Astrocyte (in vitro differentiated cells and primary cell): ENCODE data around the gene C6orf136. TPM values are rescaled to one million over a fixed set of nuclear protein-coding genes. Genes with fewer than 3 reads are reported as not detected.
A peak's percentile ranks its signal among the peaks of the same experiment; 100 is the strongest.

ENCODE experiments used
- DNase-seq: peaks from one replicate; pipeline ENCODE4 v3.0.0-alpha.2; 2010; ENCODE audit warnings: low read depth
- FAIRE-seq: peaks from 2 replicates; lab custom pipeline; 2011; peaks lifted over from hg19 to GRCh38; lab: Jason Lieb, UNC
- H2AFZ ChIP-seq: 2 replicates; pipeline ENCODE4 v1.6.0; 2012; ENCODE audit warnings: low read depth, low read length, inconsistent platforms
- H3K27ac ChIP-seq: 2 replicates; pipeline ENCODE4 v1.5.1; 2011; ENCODE audit warnings: low read depth, low read length, inconsistent platforms
- H3K27me3 ChIP-seq: 2 replicates; pipeline ENCODE4 v1.6.0; 2011; ENCODE audit warnings: low read length, inconsistent platforms; ENCODE audit not compliant: insufficient read depth
- H3K36me3 ChIP-seq: 2 replicates; pipeline ENCODE4 v1.5.1; 2011; ENCODE audit warnings: low read length, inconsistent platforms; ENCODE audit not compliant: insufficient read depth
- H3K4me1 ChIP-seq: 2 replicates; pipeline ENCODE4 v1.5.1; 2011; ENCODE audit warnings: low read length, inconsistent platforms; ENCODE audit not compliant: insufficient read depth
- H3K4me2 ChIP-seq: 2 replicates; pipeline ENCODE4 v1.6.0; 2012; ENCODE audit warnings: low read length, inconsistent platforms
- H3K4me3 ChIP-seq: 2 replicates; pipeline ENCODE4 v1.5.1; 2011; ENCODE audit warnings: low read depth, mild to moderate bottlenecking, low read length, inconsistent platforms; ENCODE audit not compliant: insufficient read depth
- H3K79me2 ChIP-seq: 2 replicates; pipeline ENCODE4 v1.6.0; 2012; ENCODE audit warnings: mild to moderate bottlenecking, low read length, inconsistent platforms; ENCODE audit not compliant: insufficient read depth
- H3K9ac ChIP-seq: 2 replicates; pipeline ENCODE4 v1.6.0; 2012; ENCODE audit warnings: mild to moderate bottlenecking, low read length, inconsistent platforms
- H3K9me3 ChIP-seq: 2 replicates; pipeline ENCODE4 v1.5.1; 2012; ENCODE audit warnings: low read depth, mild to moderate bottlenecking, low read length, inconsistent platforms; ENCODE audit not compliant: insufficient read depth
- H4K20me1 ChIP-seq: 2 replicates; pipeline ENCODE4 v1.6.0; 2012; ENCODE audit warnings: low read length, inconsistent platforms; ENCODE audit not compliant: insufficient read depth
- H3K27ac Mint-ChIP-seq: one replicate; pipeline ENCODE4 v1.8.0; 2021; ENCODE audit warnings: mild to moderate bottlenecking, mixed read lengths; ENCODE audit not compliant: unreplicated experiment
- H3K27me3 Mint-ChIP-seq: one replicate; pipeline ENCODE4 v1.8.0; 2021; ENCODE audit warnings: low read depth, mixed read lengths; ENCODE audit not compliant: unreplicated experiment
- H3K36me3 Mint-ChIP-seq: one replicate; pipeline ENCODE4 v1.8.0; 2021; ENCODE audit warnings: low read depth, mixed read lengths; ENCODE audit not compliant: unreplicated experiment
- H3K4me1 Mint-ChIP-seq: one replicate; pipeline ENCODE4 v1.8.0; 2021; ENCODE audit warnings: low read depth, mixed read lengths; ENCODE audit not compliant: unreplicated experiment
- H3K4me3 Mint-ChIP-seq: one replicate; pipeline ENCODE4 v1.8.0; 2021; ENCODE audit warnings: mild to moderate bottlenecking, moderate library complexity, mixed read lengths; ENCODE audit not compliant: unreplicated experiment
- H3K9me3 Mint-ChIP-seq: one replicate; pipeline ENCODE4 v1.8.0; 2021; ENCODE audit warnings: mild to moderate bottlenecking, mixed read lengths; ENCODE audit not compliant: unreplicated experiment
- CTCF ChIP-seq: IDR thresholded peaks from 2 replicates; pipeline ENCODE4 v1.5.1; 2011; ENCODE audit warnings: low read depth, mild to moderate bottlenecking, inconsistent platforms, low read length, moderate library complexity; ENCODE audit not compliant: insufficient read depth
- EZH2 ChIP-seq: IDR thresholded peaks from 2 replicates; pipeline ENCODE4 v1.6.1; 2012; ENCODE audit warnings: mild to moderate bottlenecking, low read length, inconsistent platforms; ENCODE audit not compliant: insufficient read depth
- total RNA-seq: library from RNA; stranded (reverse); gene quantifications from 2 replicates; pipeline ENCODE4 v1.2.1, GENCODE V29; 2021

Gene C6orf136
- total RNA-seq, 1 donor from 2014 or later: 12.7 TPM

GRCh38 chr6:30615958-30616810, 30.7 kb upstream of the C6orf136 start:
- no peaks in the 10 kb centered on the region for H3K27me3 Mint-ChIP-seq
- peak overlapping the region; percentile 99 for H3K4me3 Mint-ChIP-seq
- Histone ChIP-seq H4K20me1 (peaks cover 47% of the 10 kb centered on the region), H3K27ac (peak overlapping the region; percentile 100), H2AFZ (no peak overlapping the region), H3K4me1 (peaks cover 35% of the 10 kb centered on the region), H3K36me3 (peaks cover 18% of the 10 kb centered on the region), H3K4me3 (peak overlapping the region; percentile 100), H3K27me3 (no peaks in the 10 kb centered on the region), H3K9ac (peak overlapping the region; percentile 100), H3K4me2 (peak overlapping the region; percentile 99), H3K79me2 (peaks cover 55% of the 10 kb centered on the region), H3K9me3 (no peaks in the 10 kb centered on the region)
- H3K36me3 Mint-ChIP-seq: peaks cover 20% of the 10 kb centered on the region
- H3K9me3 Mint-ChIP-seq: peaks cover 3% of the 10 kb centered on the region
- FAIRE-seq (no peak), DNase-seq (no peak)
- H3K27ac Mint-ChIP-seq: peak overlapping the region; percentile 100
- TF ChIP-seq CTCF: no peak
- H3K4me1 Mint-ChIP-seq: peaks cover 39% of the 10 kb centered on the region

- peaks cover 48% of the 10 kb centered on the region for H3K79me2 ChIP-seq
- peaks cover 30% of the 10 kb centered on the region for H3K4me1 ChIP-seq
- H3K9ac ChIP-seq: peak within 1 kb of the TSS; percentile 100
- no peaks in the 10 kb centered on the region for H3K27me3 ChIP-seq
- Mint-ChIP-seq H3K36me3 (peaks cover 20% of the 10 kb centered on the region), H3K4me3 (peak within 1 kb of the TSS; percentile 99), H3K27me3 (no peaks in the 10 kb centered on the region), H3K4me1 (peaks cover 32% of the 10 kb centered on the region), H3K9me3 (peaks cover 3% of the 10 kb centered on the region), H3K27ac (peak within 1 kb of the TSS; percentile 100)
- peak within 1 kb of the TSS; percentile 100 for H3K4me3 ChIP-seq
- FAIRE-seq (peak; percentile 47), DNase-seq (peak; percentile 99)
- peaks cover 12% of the 10 kb centered on the region for H3K36me3 ChIP-seq
- peaks cover 39% of the 10 kb centered on the region for H4K20me1 ChIP-seq
- peak within 1 kb of the TSS; percentile 100 for H3K27ac ChIP-seq
- H3K4me2 ChIP-seq: peak within 1 kb of the TSS; percentile 99
- H2AFZ ChIP-seq: peak within 1 kb of the TSS; percentile 79
- H3K9me3 ChIP-seq: no peaks in the 10 kb centered on the region
- TF ChIP-seq CTCF (no peak), EZH2 (no peak)
These were observed 29.9 kb upstream of the C6orf136 start, which contains the start of gene PPP1R10 for GRCh38 chr6:30616811-30617564. Gene PPP1R10 (minus strand): TSS chr6:30617243. CDS start chr6:30609944, 7,299 bp downstream.
